NCI-H2171 treated with DMSO at 0.1 percent for 48 hours (cell line): Measurements from ENCODE around the gene VSTM4.

Experiments
- DNase-seq: peaks from one replicate; lab custom pipeline; 2025; lab: John Stamatoyannopoulos, UW

Gene VSTM4

GRCh38 chr10:49007129-49007528 is 108.2 kb downstream of the VSTM4 start:
- DNase-seq: no peak

GRCh38 chr10:49005270-49005669 is 110.1 kb downstream of the VSTM4 start:
- DNase-seq: no peak

GRCh38 chr10:49001870-49002672 is 113.3 kb downstream of the VSTM4 start:
- DNase-seq: no peak

- DNase-seq: no peak
Observed at GRCh38 chr10:49001402-49001801, 113.9 kb downstream of the VSTM4 start.

- DNase-seq: no peak
Observed at GRCh38 chr10:49000437-49001398, 114.6 kb downstream of the VSTM4 start.

GRCh38 chr10:48999346-48999745 is 116.0 kb downstream of the VSTM4 start:
- no peak for DNase-seq

GRCh38 chr10:48996329-48996728 is 119.0 kb downstream of the VSTM4 start:
- DNase-seq: no peak

- DNase-seq: no peak
Observed at GRCh38 chr10:48993627-48994026, 121.7 kb downstream of the VSTM4 start.

- no peak for DNase-seq
Observed at GRCh38 chr10:48990226-48990625, 125.1 kb downstream of the VSTM4 start.

- DNase-seq: no peak
Observed at GRCh38 chr10:48985621-48986158, 129.6 kb downstream of the VSTM4 start.

GRCh38 chr10:48983648-48984351 is 131.5 kb downstream of the VSTM4 start:
- DNase-seq: no peak

GRCh38 chr10:48982584-48982983 is 132.7 kb downstream of the VSTM4 start:
- no peak for DNase-seq

GRCh38 chr10:48981310-48981907 is 133.9 kb downstream of the VSTM4 start:
- DNase-seq: no peak

- no peak for DNase-seq
Observed at GRCh38 chr10:48978318-48978717, 137.0 kb downstream of the VSTM4 start.

GRCh38 chr10:48976196-48976595 is 139.1 kb downstream of the VSTM4 start:
- no peak for DNase-seq

GRCh38 chr10:48974510-48975156 is 140.7 kb downstream of the VSTM4 start:
- DNase-seq: no peak

- no peak for DNase-seq
Observed at GRCh38 chr10:48973065-48973464, 142.3 kb downstream of the VSTM4 start.

- no peak for DNase-seq
Observed at GRCh38 chr10:48970654-48971053, 144.7 kb downstream of the VSTM4 start.

- no peak for DNase-seq
Observed at GRCh38 chr10:48970046-48970445, 145.3 kb downstream of the VSTM4 start.

- no peak for DNase-seq
Observed at GRCh38 chr10:48968036-48968435, 147.3 kb downstream of the VSTM4 start.

- no peak for DNase-seq
Observed at GRCh38 chr10:48965460-48965859, 149.9 kb downstream of the VSTM4 start.
